HT1080 (cell line): Measurements from ENCODE around the gene SPDYE1. TPM values are rescaled to one million over a fixed set of nuclear protein-coding genes. Genes with fewer than 3 reads are reported as not detected.
A peak's percentile ranks its signal among the peaks of the same experiment; 100 is the strongest.

Source experiments
- DNase-seq: peaks from one replicate; pipeline ENCODE4 v3.0.0-alpha.2; 2015; ENCODE audit warnings: low read depth
- total RNA-seq: library from RNA; depleted of rRNA; stranded (reverse); fragments of >200 nt; shearing (Covaris generic); gene quantifications from 2 replicates; pipeline ENCODE4 v1.2.3, GENCODE V29; 2014

Gene SPDYE1
- total RNA-seq, 1 experiment from 2014 or later = not detected

DNA sequence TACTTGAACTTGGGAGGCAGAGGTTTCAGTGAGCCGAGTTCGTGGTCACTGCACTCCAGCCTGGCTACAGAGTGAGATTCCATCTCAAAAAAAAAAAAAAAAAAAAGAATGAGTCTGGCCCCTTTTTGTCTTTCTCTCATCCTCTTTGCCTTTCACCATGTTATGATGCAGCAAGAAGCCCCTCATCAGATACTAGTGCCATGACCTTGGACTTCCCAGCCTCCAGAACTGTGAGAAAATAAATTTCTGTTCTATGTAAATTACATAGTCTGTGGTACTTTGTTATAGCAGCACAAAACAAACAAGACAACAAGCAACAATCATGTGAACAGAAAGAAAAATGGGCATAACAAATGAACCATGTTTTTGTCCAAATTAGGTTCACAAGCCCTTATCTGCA lies 44.5 kb downstream of the SPDYE1 start:
- no peak for DNase-seq

DNA sequence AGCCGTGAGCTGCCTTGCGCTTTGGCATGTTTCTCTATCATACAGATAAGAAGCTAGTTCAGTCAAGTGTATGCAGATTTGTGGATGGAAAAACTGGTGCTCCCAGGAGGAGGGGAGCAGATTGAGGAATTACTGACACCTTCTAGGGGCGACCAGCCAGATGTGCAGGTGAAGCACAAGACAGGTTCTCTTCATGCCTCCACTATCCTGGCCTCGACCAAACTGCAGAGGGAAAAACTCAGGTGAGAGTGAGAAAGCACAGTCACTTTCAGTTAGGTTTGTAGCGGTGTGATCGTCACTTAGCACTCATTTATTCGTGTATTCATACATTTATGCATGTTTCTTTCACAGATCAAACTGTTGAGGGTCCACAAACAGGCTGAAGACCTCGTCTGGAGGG lies 46.2 kb downstream of the SPDYE1 start:
- no peak for DNase-seq

DNA sequence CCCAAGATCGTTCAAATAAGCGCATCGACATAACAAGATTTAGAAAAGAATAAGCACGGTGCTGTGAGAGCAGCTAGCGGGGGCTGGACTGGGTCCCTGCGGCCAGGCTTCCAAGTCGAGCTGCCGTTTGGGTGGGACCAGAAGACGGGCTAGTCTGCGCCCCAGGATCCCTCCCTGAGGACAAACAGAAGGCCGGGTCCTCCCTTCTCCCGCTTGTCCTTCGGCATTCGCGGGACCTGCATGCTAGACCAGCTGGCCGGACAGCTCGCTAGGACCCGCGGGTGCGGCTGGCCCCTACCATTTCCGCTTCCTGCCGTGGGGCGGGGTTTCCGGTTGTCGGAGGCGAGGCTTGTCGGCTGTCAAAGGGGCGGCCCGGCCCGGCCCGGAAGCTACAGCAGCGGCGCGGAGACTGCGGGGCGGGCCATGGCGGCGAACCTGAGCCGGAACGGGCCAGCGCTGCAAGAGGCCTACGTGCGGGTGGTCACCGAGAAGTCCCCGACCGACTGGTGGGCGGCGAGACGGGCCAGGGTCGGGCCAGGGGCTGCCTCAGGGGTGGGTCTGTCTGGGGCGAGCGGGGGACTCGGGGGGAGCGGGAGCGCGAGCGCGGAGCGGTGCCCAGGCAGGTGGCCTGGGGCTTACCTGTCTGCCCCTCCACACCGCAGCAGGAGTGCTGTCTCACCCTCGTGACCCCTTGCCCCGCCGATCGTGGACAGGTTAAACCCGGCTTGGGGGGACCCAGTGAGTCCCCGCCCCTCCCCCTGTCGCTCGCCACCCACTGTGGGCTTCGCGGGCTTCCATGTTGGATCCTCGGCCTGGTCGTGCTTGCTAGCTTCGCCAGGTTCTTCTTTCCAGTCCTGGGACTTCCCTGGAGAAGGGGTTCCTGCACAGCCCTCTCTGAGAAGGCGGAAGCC lies 46.9 kb downstream of the SPDYE1 start, which contains the start of gene DBNL:
Gene DBNL, plus strand, starts transcription at position 388 of the 911 bp plus-strand sequence. Its CDS starts 36 bp downstream, at position 424.
- peak; percentile 90 for DNase-seq

DNA sequence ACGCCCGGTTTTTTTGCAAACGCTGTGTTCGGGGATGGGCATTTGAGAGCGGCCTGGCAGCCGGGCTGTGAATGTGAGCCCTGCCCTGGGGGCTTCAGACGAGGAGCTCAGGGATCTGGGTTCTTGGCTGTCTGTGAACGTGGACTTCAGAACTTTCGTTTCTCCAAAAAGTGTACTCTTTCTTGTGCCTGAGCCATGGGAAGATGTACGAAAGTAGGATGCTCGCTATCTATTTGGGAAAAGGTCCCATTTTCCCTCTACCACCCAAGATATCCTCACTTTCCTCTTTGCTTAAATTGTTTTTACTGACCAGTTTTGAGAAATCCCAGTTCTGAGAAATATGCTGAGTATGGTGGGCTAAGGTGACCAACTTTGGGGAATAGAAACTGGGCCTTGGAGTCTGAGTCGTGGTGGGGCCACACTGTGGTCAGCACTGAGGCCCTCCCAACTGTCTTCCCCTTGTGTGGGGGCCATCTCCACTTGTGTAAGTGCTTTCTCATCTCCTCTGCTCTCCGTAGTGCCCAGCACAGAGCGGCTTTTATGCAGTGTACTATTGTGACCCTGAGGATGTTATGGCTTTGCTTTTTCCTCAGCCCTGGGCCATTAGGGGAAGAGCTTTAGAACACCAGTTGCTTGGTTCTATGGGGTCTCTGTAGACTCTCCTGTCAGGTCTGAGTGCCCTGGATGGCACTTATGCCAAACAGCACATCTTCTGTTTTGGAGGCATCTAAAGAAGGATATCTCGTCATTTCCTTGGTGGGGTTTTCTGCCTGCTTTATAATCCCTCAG lies 47.7 kb downstream of the SPDYE1 start:
- no peak for DNase-seq

DNA sequence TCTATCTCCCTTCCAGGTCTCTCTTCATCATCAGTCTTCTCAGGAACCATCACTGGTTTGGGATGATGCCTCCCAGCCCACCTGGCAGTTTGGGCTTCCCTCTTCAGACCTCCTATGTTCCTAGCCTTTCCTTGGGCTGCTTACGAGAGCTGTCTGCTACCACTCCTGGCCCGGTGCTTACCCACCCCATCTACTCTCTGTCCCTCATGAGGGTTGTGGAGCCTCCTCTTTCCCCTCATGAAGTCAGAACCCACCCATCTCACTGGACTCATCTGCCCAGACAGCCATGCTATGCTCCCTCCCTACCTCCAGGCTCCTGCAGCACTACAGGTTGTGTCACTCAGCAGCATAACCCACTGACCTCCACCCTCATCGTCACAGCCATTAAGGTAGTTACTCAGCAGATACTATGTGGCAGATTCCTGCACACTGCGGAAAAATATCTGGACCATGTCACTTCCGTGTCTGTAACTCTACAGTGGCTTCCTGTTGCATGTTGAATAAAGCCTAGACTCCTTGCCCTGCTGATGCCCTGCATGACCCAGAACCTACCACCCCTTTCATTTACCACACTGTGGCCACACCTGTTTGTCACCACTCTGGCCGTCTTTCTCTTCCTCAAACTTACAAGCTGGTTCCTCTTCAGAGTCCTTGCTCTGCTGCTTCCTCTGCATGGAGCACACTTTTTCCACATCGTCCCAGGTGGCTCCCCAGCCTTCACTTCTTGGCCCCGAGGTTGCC lies 48.8 kb downstream of the SPDYE1 start:
- DNase-seq = no peak

DNA sequence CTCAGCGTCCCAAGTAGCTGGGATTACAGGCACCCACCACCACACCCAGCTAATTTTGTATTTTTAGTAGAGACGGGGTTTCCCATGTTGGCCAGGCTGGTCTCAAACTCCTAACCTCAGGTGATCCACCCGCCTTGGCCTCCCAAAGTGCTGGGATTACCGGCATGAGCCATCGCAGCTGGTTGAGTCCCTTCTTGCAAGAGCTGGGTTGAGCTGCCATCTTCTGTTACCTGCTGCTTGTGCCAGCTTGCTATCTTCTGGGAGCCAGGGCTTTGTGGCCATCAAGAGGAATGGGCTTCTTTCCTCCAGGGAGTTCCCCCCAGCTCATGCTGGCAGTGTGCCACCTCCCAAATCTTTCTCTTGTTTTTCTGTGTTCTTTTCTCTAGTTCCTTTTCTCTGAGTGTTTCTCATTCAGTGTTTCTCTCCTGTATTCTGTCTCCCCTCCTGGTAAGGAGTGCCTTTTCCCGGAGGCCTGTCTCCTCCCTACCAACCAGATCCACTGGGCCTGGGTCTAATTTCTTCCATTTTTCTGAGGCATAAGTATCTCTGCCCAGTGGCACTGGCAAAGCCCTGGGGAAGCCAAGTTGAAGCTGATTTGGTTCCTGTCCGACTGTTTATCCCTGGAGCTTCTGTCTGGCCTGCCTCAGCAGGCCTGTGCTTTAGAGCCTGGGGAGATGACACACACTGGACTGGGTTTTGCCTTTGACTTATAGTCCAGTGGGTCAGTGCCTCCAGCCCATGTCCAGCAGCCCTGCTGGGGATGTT lies 50.5 kb downstream of the SPDYE1 start:
- DNase-seq = no peak

DNA sequence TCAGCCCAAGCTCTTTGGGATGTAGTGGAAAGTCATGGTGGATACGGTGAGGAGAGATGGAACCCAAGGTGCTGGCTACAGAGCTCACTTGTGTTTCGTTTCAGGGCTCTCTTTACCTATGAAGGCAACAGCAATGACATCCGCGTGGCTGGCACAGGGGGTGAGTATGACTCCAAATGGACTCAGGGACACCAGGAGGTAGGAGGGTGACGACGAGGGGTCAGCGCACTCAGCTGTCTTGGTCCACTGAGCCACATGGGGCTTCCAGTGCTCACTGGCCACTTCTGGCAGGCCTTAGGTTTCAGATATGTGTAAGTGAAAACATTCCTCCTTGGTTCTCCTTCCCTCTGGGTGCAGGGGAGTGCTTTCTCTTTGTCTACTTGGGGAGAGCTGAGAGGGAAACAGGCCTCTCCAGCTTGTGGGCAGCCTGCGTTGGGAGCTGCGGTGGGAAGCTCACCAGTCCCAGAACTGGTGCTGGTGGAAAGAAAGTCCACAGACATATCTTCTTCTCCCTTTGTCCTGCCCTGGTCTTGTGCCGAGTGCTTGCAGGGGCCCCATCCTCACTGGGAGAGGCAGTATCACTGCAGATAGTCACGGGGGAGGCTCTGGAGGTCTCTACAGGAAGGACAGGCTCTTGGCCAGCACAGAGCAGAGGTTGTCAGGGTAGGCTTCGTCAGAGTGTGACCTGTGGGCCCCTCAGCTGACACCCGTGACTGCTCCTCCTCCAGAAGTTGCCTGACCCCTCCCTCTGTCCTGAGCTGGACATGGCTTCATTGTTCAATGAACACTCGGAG lies 52.6 kb downstream of the SPDYE1 start:
- no peak for DNase-seq

DNA sequence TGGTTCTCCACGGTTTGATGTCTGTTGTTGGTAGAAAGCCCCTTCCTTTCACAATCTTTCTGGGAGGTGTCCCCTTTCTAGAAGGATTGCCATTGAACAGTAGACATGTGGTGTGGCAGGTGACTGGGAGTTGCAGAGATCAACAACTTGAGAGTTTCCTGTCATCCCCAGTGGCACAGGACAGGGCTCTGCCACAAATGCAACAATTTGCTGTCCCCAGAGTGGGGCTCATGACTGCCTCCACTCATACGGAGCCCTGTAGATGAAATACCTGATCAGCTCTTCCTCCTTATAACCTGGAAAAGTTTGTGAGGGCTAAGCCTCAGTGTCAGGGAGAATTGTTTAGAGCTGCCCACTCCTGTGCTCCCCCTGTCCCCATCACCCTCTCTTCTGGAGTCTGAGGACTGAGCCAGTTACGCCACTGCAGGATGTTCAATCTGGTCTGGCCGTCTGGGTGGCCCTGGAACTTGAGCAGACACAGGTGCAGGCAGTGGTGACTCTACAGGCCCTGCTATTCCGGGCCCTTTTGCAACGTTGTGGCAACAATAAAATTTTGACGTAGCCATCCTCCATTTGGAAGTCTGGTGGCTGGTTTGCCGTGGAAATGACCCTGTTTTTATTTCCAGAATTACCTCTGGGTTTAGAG lies 53.3 kb downstream of the SPDYE1 start:
- DNase-seq = no peak

DNA sequence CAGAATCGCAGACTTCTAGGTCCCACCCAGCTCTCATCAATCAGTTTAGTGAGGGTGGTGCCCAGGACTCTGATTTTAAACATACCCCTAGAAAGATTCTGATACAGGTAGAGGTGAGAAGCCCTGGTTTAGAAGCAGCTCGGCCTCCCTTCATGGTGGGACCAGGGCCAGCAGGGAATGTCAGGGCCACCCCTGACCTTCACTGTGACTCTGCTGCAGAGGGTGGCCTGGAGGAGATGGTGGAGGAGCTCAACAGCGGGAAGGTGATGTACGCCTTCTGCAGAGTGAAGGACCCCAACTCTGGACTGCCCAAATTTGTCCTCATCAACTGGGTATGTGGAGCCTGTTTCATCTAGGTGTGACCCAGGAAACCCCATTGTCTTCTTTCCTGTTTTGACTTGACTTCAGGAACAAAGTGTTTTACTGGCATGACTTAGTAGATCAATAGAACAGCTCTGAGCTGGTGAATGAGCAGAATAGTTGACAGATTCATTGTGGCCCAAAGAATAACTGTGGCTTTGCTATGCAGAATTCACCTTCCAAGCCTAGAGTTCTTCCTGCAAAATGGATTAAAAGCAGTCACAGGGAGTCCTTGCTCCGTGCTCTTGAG lies 54.0 kb downstream of the SPDYE1 start:
- no peak for DNase-seq

DNA sequence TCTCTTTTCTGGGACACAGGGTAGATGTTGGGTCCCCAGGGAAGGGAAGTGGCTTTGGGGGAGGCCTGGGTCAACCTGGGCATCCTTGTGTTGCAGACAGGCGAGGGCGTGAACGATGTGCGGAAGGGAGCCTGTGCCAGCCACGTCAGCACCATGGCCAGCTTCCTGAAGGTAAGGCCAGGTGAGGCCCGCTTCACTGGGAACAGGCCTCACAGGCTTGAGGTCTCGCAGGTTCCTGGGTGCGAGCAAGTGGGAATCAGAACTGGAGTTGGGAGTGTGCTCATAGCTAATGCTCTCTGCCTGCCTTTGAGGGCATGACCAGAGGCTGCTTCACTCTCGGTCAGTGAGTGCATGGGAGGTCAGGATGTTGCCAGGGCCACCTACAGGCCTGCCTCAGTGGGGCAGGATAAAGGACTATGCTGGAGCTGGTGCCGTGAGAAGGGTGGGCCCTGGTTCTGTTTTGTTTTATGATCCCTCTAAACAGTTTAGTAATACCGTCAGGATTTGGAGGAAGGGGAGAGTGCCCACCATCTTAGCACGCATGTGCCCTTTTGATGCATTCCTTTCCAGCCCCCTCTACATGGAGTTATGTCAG lies 55.2 kb downstream of the SPDYE1 start:
- no peak for DNase-seq

DNA sequence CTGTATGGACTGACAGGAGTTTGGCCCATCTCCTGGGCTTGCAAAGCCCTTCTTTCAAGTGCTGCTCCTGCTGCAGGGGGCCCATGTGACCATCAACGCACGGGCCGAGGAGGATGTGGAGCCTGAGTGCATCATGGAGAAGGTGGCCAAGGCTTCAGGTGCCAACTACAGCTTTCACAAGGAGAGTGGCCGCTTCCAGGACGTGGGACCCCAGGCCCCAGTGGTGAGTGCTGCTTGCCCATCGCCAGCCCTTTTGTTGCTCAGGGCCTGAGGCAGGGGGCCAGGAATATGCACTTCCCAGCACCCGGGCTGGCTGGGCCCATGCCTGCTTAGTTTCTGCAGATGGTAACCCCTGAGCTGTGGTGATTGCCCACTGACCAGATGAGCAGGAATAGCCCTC lies 59.0 kb downstream of the SPDYE1 start:
- no peak for DNase-seq

DNA sequence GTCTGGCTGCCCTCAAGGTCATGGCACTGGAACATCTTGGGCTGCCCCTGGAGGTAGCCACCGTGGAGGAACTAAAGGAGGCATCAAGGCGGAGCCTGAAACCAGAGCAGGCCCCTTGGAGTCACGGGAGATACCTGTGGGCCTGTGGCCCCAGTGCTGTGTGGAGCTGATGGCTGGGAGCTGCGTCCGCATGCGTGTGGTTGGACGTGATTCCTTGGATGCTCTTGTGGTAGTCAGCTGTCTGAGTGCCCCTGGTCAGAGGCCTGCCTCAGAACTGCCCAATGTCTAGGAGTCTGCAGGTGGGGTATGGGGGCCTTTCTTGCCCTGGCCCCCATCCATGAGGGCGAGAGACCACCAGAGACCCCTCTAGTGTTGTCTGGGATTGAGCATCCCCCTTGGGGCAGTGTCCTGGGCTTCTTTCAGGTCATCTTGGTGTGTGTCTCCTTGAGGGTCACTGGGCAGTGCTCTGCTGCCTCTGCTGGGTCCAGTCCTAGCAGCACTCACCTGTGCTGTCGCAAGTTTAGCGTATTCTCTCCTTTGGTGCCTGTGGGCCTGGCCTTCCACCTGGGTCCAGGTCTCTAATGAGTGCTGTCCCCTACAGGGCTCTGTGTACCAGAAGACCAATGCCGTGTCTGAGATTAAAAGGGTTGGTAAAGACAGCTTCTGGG lies 59.6 kb downstream of the SPDYE1 start:
- no peak for DNase-seq

DNA sequence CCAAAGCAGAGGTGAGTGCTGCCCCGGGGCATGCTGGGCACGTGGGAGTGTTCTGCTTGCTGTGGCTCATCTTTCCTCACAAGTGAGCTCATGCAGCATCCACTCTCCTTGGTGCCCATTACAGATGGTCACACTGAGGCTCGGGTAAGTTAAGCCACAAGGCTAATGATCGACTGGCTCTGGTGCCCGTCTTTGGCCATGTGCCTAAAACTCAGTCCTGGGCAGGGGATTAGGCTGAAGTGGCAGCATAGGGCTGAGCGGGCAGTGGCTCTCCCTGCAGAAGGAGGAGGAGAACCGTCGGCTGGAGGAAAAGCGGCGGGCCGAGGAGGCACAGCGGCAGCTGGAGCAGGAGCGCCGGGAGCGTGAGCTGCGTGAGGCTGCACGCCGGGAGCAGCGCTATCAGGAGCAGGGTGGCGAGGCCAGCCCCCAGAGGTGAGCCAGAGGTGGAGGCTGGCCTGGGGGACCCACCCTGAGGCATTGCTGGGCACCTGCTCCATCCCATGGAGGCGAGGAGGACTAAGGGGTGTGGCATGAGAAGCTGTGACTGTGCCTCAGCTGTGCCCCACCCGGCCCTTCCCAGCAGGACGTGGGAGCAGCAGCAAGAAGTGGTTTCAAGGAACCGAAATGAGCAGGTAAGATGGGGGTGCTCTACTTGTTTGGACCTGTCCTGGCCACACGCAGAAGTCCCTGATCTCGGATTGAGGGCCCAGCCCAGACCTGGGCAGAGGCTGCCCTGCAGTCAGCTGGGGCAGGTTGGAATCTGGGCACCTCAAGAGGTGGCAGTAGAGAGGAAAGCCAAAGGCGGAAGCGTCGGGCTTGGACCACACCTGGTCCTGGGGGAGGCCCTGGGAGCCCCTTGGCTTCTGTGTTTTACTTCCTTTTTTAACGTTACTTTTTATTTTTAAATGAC lies 60.4 kb downstream of the SPDYE1 start:
- DNase-seq = no peak

DNA sequence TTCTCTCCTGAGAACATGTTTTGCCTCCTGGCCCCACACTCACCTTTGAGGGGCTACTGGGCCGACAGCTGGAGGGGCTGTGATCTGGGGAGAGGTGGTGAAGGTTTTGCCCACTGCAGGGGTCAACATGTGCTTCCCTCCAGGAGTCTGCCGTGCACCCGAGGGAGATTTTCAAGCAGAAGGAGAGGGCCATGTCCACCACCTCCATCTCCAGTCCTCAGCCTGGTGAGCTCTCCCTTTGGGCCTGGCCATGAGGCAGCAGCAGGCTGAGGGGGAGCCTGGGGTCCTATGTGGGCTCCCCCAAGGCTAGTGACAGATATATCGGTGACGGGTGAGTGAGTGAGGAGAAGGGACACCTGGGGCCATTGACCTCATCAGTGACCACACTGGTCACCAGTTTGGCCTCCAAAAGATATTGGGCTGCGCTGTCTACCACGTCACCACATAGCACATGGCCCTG lies 61.1 kb downstream of the SPDYE1 start:
- DNase-seq = no peak

DNA sequence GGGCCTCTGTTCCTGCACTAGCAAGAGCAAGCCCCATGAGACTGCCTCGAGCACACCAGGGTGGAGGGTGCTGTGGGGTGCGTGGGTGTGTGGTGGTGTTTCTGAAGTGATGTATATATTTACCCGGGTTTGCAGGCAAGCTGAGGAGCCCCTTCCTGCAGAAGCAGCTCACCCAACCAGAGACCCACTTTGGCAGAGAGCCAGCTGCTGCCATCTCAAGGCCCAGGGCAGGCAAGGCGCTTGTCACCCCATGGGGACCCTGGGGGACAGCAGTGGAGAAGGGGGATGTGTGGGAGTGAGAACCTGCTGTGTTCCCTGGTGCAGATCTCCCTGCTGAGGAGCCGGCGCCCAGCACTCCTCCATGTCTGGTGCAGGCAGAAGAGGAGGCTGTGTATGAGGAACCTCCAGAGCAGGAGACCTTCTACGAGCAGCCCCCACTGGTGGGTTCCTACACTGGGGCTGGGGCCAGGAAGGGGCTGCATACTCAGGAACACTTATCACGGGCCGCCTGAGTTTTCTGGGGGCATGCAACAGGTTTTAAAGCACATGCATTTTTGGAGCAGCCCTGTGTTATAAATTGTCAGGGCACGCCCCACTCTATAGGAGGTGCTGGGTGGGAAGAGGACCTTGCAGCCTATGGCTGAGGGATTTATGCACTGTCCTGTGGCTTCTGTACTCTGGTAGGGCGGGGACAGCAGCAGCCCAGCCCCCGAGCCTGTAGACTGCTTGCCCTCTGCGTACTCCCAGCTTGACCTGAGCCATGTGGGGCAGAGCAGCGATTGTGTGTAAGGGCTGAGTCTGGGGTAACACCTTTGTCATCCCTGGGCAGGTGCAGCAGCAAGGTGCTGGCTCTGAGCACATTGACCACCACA lies 61.8 kb downstream of the SPDYE1 start:
- DNase-seq = no peak
